HG02840 (cell line): ENCODE measurements around the gene KIR3DL3.
"Not testable (repeated sequence)": the region's sequence is repeated elsewhere in the genome, so short reads cannot be mapped to it uniquely, and the experiment has no call there.

ENCODE experiments used
- ATAC-seq: cut with Tn5 transposase; IDR thresholded peaks from one replicate; pipeline ENCODE4 v1.9.1; 2021; ENCODE audit warnings: mild to moderate bottlenecking, moderate library complexity, moderate number of reproducible peaks; ENCODE audit not compliant: unreplicated experiment, low FRiP score

Gene KIR3DL3

DNA sequence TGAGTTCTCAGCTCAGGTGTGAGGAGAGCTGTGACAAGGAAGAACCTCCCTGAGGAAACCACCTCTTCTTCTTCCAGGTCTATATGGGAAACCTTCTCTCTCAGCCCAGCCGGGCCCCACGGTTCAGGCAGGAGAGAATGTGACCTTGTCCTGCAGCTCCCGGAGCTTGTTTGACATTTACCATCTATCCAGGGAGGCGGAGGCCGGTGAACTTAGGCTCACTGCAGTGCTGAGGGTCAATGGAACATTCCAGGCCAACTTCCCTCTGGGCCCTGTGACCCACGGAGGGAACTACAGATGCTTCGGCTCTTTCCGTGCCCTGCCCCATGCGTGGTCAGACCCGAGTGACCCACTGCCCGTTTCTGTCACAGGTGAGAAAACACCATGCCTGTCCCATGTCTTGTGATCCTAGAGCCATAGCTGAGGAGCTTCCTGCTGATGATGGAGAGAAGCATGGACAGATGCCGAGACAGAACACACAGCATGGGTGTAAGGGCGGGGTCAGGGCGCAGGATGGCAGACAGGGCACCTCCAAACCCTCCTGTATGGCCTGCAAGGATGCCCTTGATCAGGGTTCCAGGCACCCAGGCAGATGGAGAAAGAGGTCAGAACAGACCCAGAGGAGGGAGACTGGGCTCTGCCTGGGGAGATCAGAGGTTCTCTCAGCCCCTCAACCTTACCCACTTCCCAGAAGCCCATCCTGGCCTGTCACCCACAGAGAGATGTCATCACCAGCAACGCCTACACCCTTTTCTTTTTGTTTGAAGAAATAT, 5.4 kb downstream of the KIR3DL3 start:
- ATAC-seq: no peak

- no peak for ATAC-seq
Observed at GRCh38 chr19:54731191-54731590, 6.9 kb downstream of the KIR3DL3 start.

- ATAC-seq: not testable (repeated sequence)
Observed at GRCh38 chr19:54738306-54738705, 14.1 kb downstream of the KIR3DL3 start, which contains the start of gene KIR2DL3. TSS of gene KIR2DL3 (plus strand) at chr19:54738513. CDS start at chr19:54738546, 33 bp downstream.

GRCh38 chr19:54738715-54739114, 14.5 kb downstream of the KIR3DL3 start:
- ATAC-seq: no peak

DNA sequence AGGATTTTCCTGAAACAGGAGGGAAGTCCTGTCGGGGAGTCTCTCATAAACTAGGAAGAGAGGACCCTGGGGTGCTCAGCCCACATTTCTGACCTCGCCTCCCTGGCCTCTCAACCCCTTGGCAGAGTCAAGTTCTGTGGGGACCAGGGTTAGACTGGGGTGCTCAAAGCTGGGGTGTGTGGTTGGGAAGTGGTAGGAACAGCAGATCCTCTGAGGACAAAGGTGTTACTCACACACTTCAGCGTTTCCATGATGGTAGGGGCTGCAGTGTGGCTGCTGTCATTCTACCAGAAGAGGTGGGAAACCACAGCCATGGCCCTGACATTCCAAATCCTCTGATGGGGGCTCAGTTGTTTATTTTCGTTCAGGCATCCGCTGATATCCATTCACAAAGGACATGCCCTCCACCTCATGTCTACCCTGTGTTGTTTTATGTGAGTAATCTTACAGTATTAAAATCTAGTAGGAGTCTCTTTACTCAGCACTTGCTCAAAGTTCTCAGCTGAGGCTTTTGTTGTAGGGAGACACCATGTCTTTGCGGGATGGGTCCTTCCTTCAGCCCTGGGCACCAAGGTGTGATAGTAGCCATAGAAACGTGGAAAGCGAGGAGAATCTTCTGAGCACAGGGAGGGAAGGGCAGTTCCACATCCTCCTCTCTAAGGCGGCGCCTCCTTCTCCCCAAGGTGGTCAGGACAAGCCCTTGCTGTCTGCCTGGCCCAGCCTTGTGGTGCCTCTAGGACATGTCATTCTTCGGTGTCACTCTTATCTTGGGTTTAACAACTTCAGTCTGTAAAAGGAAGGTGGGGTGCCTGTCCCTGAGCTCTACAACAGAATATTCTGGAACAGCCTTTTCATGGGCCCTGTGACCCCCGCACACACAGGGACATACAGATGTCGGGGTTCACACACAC, 15.6 kb downstream of the KIR3DL3 start:
- no peak for ATAC-seq

- ATAC-seq: not testable (repeated sequence)
Observed at GRCh38 chr19:54741950-54742349, 17.7 kb downstream of the KIR3DL3 start.

DNA sequence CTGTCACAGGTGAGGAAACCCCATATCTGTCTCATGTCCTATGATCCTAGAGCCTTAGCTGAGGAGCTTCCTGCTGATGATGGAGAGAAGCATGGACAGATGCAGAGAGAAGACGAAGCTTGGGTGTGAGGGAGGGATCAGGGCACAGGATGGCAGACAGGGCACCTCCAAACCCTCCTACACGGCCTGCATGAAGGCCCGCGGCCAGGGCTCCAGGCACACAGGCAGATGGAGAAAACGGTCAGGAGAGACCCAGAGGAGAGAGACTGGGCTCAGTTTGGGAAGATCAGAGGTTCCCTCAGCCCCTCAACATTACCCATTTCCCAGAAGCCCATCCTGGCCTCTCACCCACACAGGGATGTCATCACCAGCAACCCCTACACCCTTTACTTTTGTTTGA, 19.8 kb downstream of the KIR3DL3 start:
- ATAC-seq: not testable (repeated sequence)

- not testable (repeated sequence) for ATAC-seq
Observed at GRCh38 chr19:54747614-54748322, 23.5 kb downstream of the KIR3DL3 start.

- ATAC-seq: not testable (repeated sequence)
Observed at GRCh38 chr19:54750276-54750675, 26.0 kb downstream of the KIR3DL3 start.

DNA sequence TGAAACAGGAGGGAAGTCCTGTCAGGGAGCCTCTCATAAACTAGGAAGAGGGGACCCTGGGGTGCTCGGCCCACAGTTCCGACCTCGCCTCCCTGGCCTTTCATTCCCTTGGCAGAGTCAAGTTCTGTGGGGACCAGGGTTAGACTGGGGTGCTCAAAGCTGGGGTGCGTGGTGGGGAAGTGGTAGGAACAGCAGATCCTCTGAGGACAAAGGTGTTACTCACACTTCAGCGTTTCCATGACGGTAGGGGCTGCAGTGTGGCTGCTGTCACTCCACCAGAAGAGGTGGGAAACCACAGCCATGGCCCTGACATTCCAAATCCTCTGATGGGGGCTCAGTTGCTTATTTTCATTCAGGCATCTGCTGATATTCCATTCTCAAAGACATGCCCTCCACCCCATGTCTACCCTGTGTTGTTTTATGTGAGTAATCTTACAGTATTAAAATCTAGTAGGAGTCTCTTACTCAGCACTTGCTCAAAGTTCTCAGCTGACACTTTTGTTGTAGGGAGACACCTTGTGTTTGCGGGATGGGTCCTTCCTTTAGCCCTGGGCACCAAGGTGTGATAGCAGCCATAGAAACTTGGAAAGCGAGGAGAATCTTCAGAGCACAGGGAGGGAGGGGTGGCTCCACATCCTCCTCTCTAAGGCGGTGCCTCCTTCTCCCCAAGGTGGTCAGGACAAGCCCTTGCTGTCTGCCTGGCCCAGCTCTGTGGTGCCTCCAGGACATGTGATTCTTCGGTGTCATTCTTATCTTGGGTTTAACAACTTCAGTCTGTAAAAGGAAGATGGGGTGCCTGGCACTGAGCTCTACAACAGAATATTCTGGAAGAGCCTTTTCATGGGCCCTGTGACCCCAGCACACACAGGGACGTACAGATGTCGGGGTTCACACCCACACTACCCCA, 32.2 kb downstream of the KIR3DL3 start:
- ATAC-seq: not testable (repeated sequence)

GRCh38 chr19:54758577-54758976, 34.3 kb downstream of the KIR3DL3 start:
- not testable (repeated sequence) for ATAC-seq

DNA sequence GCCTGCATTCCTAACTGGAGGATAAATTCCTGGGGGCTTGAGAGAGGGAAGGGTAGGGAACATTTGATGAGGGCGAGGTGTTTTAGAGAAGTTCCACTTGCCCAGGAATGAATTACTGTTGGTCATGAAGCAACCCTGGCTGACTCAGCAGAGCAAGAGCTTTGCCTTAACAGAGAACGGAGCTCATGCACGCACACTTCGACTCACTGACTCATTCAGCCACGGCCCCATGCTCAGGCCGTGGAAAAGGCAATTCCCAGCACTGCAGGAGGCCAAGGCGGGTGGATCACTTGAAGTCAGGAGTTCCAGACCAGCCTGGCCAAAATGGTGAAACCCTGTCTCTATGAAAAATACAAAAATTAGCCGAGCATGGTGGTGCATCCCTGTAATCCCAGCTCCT, 40.0 kb downstream of the KIR3DL3 start:
- not testable (repeated sequence) for ATAC-seq

DNA sequence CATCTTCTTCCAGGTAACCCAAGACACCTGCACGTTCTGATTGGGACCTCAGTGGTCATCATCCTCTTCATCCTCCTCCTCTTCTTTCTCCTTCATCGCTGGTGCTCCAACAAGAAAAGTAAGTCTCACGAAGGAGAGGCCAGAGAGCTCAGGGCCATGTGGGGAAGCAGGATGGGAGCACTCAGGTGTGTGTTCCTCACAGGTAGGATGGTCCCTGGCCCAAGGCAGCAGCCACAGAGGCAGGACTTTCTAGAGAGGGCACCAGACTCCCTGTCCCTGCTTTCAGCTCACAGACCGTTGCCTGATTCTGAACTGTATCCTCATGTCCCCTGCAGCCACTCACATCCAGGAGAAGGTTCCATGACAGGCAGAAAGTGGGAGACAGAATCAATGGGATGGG, 42.2 kb downstream of the KIR3DL3 start:
- ATAC-seq: not testable (repeated sequence)

GRCh38 chr19:54769646-54770045, 45.4 kb downstream of the KIR3DL3 start, which contains the start of gene KIR2DL1:
TSS of gene KIR2DL1 (plus strand) at chr19:54769793. CDS start at chr19:54769851, 58 bp downstream.
- ATAC-seq: not testable (repeated sequence)

DNA sequence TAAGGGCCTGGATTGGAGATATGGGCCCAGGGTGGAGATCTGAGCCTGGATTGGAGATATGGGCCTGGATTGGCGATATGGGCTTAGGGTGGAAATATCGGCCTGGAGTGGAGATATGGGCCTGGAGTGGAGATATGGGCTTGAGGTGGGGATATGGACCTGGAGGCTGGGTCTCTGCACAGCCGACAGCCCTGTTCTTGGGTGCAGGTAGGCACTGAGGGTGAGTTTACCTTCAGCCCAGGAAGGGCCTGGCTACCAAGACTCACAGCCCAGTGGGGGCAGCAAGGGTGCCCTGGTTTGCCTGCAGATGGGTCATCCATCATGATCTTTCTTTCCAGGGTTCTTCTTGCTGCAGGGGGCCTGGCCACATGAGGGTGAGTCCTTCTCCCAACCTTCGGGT, 46.3 kb downstream of the KIR3DL3 start:
- not testable (repeated sequence) for ATAC-seq

DNA sequence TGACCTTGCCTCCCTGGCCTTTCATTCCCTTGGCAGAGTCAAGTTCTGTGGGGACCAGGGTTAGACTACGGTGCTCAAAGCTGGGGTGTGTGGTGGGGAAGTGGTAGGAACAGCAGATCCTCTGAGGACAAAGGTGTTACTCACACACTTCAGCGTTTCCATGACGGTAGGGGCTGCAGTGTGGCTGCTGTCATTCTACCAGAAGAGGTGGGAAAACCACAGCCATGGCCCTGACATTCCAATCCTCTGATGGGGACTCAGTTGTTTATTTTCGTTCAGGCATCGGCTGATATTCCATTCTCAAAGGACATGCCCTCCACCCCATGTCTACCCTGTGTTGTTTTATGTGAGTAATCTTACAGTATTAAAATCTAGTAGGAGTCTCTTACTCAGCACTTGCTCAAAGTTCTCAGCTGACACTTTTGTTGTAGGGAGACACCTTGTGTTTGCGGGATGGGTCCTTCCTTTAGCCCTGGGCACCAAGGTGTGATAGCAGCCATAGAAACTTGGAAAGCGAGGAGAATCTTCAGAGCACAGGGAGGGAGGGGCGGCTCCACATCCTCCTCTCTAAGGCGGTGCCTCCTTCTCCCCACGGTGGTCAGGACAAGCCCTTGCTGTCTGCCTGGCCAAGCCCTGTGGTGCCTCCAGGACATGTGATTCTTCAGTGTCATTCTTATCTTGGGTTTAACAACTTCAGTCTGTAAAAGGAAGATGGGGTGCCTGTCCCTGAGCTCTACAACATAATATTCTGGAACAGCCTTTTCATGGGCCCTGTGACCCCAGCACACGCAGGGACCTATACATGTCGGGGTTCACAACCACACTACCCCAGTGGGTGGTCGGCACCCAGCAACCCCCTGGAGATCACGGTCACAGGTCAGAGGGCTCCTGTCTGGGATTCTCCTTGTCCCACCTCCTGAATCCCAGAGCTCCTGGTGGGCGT, 47.0 kb downstream of the KIR3DL3 start:
- ATAC-seq: not testable (repeated sequence)

- not testable (repeated sequence) for ATAC-seq
Observed at GRCh38 chr19:54772666-54773065, 48.4 kb downstream of the KIR3DL3 start.

GRCh38 chr19:54775095-54775815, 51.0 kb downstream of the KIR3DL3 start:
- ATAC-seq: not testable (repeated sequence)
